ENCODE data around the gene PHEX.

PHEX gene

DNA sequence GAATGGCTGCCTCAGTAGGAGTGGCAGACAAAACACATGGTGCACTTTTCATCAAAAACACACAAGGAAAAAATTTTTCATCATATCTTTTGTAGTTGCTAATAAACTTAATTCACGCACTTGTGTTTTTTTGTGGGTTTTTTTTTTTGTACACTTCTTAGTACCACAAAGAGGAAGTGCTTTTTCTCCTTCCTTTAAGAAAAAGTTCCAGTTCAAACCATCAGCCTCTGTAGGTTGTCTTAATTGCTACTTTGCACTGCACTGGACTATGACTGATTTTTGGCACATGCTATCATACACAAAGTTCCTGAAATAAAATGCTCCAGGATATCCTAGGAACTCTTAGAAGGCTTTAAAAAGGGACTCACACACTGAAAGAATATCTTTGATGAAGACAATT lies at the start of gene PHEX:
Gene PHEX, plus strand, starts transcription at position 242 of the 400 bp plus-strand sequence. CDS start 681 bp downstream, outside the sequence.
- no peak for DNase-seq

DNA sequence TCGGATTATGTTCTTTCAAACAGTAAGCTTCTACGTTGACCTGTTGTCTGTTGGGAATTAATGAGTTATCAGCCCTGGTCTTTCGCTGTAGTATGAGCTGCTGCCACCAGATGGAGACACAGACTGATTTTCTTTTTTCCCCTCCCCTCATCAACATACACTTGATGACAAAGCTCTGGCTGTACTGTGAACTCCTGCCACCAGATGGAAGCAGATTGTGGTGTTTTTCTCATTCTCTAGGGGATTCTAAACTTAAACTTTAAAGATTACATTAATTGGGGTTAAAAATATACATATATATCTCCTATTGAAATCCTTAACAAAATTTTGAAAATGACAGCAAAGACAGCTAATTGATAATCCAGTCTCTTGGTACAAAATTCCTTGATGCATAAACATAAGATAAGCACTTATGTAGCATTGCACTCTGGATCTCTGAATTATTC lies 46.8 kb upstream of the PHEX start:
- peak; percentile 80 for DNase-seq

DNA sequence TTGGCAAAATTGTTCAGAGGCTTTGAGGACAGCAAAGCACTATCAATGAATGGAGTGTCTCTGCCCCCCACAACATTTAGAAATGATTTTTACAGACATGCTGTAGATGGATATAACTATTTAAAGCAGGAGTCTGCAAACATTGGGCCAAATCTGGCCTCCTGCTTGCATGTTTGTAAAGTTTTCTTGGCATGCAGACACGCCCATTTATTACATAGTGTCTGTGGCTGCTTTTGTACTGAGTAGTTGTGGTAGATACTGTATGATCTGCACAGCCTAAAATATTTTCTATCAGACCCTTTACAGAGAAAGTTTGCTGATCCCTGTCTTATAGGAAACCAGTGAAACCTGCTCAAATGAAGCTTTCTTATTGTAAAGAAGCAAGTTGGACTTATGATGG lies 45.5 kb upstream of the PHEX start:
- no peak for DNase-seq

DNA sequence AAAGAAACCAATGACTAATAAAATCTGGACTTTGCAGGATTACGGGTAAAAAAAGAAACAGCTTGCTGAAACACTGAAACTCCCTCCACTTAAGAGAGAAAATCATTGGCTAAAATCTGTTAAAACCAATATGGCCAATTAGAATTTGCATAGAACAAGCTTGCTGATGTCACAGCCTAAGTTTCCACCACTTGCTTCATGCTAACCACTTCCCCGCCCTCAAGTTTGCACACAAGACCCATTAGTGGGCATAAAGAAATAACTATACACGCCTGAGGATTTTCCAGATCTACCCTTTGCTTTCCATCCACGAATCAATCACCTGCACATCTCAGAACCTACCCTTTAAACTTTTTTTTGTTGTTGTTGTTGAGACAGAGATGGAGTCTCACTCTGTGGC lies 42.7 kb upstream of the PHEX start:
- DNase-seq: no peak

DNA sequence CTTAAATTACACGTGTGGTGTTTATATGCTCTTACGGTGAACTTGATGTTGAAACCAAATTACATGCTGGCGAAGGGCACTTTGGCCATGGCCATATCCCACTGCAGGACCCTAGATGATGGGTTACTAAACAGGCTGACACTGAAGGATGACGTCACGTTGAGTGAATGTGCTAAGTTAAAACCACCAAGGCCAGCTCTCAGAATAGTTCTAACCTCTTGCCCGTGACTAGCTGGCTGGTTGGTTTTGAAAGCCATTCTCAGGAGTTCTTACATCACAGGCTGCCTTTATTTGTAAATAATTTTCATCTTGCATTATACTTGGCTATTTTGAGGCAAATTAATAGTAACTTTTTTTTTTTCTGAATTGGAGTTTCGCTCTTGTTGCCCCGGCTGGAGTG lies 41.3 kb upstream of the PHEX start:
- no peak for DNase-seq

DNA sequence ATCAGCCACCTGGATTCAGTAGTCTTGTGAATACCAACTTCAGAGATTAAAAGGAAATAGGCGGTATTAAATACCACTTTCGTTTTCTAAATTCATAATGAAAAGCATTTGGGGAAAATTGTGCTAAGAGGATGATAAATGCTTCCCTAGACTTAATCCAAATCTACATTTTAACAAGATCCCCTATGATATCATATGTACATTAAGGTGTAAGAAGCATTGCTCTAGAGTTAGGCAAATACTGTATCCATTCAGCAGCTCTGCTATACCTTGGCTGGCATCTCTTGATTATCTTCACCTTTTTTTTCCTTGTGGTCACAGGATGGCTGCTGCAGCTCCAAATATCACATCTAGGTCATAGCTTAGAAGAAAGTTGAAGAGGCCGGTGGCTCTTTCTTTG lies 40.6 kb upstream of the PHEX start:
- DNase-seq: no peak

DNA sequence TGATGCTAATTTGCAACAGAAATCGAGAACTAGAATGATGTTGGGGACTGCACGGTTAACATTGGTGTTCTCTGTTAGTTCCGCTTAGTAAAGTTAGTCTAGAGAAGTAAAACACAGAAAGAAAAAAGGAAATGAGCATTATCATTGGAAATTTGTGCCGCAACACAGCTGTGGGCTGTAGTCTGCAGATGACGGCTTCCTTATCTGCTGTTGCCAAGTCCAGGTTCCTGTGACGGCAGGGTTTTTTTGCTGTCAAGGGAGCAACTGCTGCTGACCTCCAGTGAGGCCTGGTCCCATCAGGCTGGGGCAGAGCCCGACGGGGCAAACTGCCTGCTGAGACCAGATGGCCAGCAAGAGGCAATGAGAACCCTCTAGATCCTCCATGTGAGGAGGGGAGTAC lies 38.9 kb upstream of the PHEX start:
- DNase-seq: no peak

DNA sequence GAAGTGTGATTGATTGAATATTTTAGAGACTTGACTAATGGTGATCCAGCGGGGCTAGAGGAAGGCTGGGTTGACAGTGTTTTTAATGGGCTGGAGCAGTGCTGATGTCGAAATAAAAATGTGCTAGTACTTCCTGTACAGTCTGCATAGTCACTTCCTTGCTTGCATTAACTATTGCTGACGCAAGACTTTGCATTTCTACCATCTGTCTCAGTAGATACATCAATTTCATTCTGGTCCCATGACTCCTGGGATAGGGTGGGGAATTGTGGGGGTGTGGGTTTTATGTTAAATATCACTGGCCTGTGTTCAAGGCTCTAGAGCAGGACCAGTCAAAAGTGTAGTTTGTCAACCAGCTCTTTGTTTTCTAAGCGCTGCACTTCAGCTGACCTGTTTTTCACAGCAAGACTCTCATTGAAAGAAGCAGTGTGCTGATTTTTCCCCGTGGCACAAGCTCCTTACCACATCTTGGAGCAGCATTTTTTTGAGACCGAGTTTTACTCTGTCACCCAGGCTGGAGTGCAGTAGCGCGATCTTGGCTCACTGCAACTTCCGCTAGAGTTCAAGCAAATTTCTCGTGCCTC lies 35.2 kb upstream of the PHEX start:
- no peak for DNase-seq

DNA sequence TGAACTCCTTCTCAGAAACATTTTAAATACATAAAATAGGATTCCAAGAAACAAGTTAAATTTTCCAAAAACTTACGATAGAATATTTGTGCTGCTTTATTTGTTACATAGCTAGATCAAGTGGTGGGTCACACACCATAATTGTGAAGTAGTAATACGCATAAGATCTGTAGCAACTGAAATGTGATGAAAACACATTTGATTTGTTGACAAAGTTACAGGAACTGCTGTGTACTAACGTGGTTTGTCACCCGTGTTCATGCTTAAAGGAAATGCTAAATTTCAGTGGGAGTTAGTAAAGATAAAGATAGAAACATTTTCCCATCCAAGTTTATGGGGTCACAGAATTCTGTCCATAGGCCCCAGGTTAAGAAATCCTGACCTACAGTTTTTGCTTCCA lies 34.1 kb upstream of the PHEX start:
- no peak for DNase-seq

DNA sequence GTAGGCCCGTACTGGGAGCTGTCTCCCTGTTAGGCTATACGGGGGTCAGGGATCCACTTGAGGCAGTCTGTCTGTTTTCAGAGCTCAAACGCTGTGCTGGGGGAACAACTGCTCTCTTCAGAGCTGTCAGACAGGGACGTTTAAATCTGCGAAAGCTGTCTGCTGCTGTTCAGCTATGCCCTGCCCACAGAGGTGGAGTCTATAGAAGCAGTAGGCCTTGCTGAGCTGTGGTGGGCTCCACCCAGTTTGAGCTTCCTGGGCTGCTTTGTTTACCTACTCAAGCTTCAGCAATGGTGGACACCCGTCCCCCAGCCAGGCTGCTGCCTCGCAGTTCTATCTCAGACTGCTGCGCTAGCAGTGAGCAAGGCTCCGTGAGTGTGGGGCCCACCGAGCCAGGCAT lies 27.3 kb upstream of the PHEX start:
- no peak for DNase-seq

DNA sequence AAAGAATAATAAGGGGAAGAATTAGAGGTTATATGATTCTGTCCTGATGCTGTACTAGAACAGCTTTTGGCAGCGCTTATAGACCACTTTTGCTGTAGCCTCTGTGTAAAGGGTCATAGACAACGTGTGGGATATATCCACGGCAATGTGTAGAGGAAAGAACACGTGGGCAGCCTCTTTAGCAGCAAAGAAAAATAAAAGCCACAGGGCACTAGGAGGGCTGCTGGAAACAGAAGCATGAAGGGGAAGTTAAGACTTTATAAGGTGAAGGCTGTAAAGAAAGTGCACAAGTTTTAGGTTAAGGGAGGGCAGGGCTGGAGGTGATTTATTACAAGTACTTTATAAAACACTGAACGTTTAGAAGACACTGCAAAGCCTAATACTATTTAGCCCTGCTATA lies 20.1 kb upstream of the PHEX start:
- no peak for DNase-seq

DNA sequence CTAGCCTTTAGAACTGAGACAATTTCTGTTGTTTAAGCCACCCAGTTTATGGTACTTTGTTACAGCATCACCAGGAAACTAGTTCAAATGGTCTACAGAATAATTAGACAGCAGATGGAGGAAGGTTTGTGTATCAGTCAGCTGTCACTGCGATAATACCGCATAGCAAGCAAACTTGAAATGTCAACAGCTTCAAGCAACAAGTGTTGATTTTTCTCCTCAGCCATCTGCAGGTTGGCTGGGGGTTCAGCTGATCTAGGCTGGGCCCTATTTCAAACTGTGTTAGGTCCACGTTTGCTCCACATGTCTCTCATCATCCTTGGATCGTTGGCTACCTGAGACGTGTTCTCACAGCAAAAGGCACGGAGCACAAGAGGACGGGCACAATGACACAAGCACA lies 19.2 kb upstream of the PHEX start:
- DNase-seq: no peak

DNA sequence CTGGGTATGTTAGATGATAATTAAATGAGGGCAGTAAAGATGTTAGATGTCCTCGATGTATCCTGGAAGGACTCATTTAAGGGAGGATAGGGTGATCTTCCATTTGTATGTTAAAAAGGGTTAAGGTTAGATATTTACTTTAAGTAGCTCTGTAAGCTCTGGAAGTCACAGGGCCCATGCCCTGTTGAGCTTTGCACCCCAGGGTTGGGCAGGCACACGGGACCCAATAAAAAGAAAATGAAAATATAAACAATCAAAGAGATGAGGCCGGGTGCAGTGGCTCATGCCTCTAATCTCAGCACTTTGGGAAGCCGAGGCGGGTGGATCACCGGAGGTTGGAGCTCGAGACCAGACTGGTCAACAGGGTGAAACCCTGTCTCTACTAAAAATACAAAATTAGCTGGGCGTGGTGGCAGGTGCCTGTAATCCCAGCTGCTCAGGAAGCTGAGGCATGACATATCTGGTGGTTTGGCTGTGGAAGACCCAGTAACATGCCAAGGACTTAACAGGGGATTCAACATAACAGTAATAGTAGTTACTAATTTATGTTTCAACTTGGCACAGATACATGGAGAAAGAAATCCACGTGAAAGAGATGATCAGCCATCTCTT lies 16.9 kb upstream of the PHEX start:
- no peak for DNase-seq

DNA sequence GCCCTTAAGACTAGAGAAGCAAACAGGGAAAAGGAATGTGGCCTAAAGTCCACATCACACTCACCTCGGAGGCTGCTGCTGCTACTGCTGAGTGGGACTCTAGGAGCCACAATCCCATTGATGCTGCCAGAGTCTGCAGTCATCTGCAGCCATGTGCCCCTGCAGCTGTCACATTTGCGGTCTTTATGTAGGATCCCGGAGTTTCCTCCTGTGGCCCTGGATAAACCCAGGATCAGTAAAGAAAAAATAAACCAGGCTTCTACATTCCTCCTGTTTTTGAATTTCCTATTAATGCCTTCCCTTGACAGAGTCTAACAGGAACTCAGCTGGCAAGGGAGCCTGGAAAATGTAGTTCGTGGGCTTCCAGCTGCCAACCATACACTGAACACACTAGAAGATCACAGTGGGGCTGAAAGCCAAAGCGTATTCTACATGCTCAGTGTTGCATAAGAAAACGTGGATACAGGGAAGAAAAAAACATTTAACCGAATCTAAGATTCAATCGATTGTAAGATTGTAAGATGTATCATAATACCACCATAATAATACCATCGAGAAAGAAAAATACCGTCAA lies 10.3 kb upstream of the PHEX start:
- no peak for DNase-seq

DNA sequence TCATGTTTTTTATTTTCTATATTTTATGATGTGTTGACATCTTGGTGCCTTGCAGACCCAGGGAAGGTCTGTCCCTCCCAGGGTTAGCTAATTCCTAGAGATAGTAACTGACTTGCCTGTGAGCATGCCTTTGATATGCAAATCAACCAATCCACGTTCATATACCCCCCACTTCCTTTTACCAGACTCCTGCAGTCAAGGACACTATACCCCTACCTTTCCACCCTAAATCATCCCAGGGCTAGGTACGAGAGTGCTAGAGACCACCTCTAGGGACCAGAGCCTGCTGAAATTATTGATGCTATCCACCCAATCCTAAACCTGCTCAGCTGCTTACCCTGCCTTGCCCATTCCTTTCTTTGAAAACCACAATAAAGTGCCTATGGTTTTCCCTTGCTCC lies 7.5 kb upstream of the PHEX start:
- DNase-seq: no peak

DNA sequence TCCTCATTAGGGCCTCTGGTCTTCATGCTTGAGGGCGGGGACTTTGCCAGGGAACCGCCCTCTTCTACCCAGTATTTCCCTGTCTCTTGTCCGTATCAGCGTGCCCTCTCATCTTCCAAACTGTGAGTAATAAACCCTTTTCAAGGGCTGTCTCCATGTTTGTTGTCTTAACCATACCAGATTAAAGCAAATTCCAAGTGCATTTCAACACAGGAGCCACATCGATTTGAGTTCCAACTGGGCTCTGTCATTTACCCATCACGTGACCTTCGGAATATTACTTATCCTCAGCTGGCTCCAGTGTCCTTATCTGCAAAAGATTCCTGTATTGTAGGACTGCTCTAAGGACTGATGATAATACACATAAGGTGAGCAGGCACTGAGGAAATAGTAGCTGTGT lies 6.4 kb upstream of the PHEX start:
- DNase-seq: no peak

DNA sequence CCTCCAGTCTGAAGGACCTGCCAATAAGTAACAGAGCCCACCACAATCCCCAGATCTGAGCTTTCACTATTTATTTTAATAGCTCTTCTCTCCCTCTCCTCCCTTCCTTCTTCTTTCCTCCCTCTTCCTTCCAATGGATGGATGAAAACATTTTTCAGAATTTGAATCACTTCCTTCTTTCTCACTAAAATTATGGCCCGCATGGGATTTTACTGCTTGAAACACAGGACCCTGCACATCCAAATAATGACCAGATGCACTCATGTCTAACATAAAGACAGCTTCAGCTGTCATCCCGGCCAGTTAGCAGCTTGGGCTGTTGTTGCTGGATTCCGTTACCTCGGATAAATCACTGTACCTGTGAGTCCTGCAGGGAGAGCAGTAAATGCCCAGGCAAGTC lies 5.4 kb upstream of the PHEX start:
- no peak for DNase-seq

DNA sequence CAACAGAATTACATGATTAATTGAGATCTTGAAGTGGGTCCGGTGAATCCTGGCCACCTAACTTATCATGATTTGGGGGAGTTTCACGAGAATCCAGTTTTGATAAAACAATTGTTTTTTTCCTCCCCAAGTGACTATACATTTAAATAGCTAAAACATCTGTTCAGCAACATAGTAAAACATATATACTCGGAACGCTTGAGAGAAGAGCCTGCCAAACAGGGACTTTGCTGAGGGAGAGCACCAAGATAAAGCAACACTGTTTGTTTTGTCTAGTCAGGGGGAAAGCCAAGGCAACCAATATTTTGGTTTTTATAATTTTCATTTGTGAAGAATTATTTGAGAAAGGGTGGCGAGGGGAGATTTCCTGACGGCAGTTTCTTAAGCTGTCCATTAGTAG lies 381 bp downstream of the PHEX start:
- no peak for DNase-seq

DNA sequence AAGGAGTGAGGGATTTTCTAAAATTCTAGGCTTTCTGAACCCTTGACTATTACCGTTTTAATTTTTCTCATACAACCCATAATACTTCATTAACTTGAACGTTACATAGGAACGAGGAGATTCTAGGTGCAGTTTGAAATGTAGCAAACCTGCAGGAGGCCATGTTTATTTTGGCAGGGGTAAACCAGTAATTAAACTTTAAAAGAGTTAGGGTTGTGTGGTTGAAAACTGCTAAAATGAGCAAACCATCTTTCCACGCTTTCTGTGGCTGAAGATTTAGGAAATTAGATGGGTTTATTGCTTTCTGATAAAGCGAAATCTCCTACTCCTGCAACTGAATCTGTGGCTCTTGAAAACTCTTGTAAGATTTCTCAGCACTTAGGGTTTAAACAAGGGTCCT lies 1.7 kb downstream of the PHEX start:
- no peak for DNase-seq

DNA sequence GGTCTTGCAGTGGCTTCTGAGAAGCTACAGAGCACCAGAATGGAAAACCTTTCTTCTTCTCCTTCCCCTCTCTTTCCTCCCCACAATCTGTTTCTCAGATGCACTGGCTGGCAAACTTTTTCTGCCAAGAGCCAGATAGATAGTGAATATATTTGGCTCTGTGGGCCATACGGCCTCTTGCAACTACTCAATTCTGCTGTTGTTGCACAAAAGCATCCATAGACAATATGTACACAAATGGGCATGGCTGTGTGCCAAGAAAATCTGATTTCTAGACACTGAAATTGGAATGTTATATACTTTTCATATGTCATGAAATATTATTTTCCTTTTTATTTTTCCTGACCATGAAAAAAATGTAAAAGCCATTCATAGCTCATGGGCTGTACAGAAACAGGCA lies 3.1 kb downstream of the PHEX start:
- DNase-seq: no peak

DNA sequence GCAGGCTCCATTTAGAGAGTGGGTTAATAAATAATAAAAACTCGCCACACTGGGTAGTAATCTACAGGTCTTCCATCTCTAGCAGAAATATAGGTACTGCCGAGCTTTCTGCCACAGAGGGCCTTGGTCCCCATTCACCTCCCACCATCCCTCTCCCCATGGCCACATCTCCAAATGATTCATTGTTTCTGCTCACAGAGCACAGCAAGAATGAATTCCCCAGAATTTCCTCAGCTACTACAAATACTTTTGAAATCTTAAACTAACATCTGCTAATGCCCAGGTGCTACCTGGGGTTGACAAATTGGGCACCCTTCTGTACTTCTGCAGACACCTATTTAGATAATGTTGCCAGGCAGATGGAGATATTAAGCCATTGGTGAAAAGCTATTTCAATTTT lies 5.1 kb downstream of the PHEX start:
- no peak for DNase-seq

DNA sequence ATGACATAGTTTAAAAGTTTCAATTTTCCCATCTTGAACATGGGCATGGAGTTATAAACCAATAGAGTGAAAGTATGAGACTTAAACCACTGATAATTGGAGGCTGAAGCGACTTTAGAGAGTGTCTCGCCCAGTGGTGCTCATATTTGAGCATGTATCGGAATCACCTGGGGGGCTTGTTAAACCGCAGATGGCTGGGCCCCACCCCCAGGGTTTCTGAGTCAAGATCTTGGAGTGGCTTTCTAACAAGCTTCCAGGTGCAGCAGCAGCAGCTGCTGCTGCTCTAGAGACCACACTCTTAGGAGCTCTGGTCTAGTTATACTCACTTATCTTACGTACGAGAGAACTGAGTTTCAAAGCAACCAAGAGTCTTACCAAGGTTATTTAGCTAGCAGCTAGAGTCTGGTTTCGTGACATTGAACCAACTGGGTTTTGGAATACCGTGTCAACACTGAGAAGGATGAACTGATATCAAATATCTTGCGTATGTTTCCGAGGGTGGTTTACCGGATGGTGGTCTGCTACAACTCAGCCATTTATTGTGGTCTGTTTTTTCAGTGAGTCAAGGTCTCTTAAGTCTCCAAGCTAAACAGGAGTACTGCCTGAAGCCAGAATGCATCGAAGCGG lies 5.9 kb downstream of the PHEX start:
- no peak for DNase-seq

DNA sequence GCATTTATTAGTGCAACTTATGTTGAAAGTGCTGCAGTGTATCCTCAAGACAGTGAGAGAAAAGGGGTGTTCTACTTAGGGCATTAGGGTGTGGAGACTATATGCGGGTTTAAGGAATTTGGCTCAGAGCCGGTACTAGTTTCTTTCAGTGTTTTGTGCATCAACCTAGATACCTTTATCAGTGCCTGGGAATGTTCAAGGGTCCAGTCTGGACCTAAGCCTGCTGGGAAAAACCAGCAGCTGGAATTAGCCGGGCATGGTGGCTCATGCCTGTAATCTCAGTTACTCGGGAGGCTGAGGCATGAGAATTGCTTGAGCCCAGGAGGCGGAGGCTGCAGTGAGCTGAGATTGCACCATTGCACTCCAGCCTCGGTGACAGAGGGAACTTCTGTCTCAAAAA lies 7.4 kb downstream of the PHEX start:
- DNase-seq: no peak

DNA sequence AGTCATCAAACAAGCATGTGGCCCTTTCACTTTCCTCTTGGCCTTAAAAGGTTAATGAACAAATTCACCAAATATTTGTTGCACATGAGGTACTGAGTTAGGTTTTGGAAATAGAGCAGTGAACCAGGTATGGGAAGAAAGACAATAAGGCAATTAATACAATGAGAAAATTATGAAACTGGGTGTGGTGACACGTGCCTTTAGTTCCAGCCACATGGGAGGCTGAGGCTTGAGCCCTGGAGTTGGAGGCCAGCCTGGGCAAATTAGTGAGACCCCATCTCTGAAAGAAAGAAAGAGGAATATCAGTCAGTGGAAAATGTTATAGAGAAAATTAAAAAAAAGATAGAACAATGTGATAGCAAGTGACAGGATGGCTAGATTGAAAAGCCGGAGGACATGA lies 8.1 kb downstream of the PHEX start:
- no peak for DNase-seq

All from CD4-positive, alpha-beta T cell treated with Interleukin-10 for 1 hour (primary cell).